Measurements from ENCODE around the gene PTPRN2.

DNA sequence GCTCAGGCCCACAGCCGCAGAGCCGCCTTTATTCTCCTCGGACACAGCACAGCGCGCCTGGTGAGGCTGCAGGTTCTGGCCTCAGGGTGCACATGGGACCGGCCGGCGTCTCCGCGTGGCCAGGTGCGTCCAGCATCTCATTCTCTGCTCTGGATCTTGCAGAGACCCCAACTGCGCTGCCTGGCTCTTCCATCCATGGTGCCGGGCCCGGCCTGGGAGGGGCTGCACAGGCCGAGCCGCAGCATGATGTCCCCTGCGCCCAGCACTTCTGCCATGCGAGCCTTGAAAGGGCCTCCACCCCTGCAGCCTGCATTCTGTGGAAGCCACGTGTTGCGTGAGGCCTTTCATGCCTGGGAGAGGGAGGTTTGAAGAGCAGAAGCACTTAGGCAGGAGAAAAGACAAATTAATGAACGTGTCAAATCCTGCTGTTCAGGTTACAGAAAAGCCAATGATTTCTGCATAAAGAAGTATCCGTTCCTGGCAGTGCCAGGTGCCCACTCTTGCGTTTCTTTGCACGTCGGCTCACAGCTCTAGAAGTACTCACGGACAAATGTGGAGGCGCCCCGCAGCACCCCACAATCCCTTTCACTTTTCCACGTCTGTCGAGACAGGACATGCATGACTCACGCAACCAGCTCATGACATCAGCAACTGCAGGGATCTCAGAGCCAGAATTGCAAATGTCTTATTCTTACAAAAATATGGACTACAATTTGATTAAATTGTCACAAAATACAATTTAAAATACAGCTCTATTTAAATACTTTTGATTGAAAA lies 679.4 kb downstream of the PTPRN2 start:
- TF ChIP-seq, protein P1, sequence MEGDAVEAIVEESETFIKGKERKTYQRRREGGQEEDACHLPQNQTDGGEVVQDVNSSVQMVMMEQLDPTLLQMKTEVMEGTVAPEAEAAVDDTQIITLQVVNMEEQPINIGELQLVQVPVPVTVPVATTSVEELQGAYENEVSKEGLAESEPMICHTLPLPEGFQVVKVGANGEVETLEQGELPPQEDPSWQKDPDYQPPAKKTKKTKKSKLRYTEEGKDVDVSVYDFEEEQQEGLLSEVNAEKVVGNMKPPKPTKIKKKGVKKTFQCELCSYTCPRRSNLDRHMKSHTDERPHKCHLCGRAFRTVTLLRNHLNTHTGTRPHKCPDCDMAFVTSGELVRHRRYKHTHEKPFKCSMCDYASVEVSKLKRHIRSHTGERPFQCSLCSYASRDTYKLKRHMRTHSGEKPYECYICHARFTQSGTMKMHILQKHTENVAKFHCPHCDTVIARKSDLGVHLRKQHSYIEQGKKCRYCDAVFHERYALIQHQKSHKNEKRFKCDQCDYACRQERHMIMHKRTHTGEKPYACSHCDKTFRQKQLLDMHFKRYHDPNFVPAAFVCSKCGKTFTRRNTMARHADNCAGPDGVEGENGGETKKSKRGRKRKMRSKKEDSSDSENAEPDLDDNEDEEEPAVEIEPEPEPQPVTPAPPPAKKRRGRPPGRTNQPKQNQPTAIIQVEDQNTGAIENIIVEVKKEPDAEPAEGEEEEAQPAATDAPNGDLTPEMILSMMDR (conservative IDR thresholded peaks at IDR 0.05): no peak
- TF ChIP-seq EZH2 (IDR thresholded peaks at IDR 0.05; ENCODE audit: low read depth): no peak

All from PC-9 (cell line).